DND-41 (cell line): ENCODE data around the gene MACROH2A2.

Experiments
- EZH2 ChIP-seq: IDR thresholded peaks from 3 replicates; pipeline ENCODE4 v1.6.1; 2012; ENCODE audit warnings: borderline replicate concordance, low read depth, mild to moderate bottlenecking, moderate library complexity, low read length, inconsistent platforms; ENCODE audit not compliant: severe bottlenecking
- TF ChIP-seq, protein P1 (sequence below): IDR thresholded peaks from 2 replicates; pipeline ENCODE4 v1.5.1; 2012; ENCODE audit warnings: borderline replicate concordance, low read length, moderate library complexity, mild to moderate bottlenecking; ENCODE audit not compliant: poor library complexity, severe bottlenecking; ENCODE audit errors: extremely low read depth

DNA sequence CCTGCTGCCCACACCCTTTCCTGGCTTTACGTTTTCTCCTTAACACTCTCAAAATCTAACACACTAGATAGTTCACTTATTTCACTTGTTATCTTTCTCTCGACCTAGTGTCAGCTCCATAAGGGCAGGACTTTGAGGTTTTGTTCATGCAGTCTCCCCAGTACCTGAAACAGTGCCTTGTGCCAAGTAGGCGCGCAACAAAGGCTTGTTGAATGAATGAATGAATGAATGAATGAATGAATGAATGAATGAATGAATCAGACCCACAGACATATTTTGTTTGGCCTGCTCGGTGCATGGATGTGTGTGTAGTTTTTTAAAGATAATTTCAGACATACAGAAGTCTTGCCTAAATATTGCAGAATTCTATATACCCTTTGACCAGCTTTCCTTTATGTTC lies 87.7 kb downstream of the MACROH2A2 start:
- TF ChIP-seq EZH2 = no peak
- TF ChIP-seq, protein P1, sequence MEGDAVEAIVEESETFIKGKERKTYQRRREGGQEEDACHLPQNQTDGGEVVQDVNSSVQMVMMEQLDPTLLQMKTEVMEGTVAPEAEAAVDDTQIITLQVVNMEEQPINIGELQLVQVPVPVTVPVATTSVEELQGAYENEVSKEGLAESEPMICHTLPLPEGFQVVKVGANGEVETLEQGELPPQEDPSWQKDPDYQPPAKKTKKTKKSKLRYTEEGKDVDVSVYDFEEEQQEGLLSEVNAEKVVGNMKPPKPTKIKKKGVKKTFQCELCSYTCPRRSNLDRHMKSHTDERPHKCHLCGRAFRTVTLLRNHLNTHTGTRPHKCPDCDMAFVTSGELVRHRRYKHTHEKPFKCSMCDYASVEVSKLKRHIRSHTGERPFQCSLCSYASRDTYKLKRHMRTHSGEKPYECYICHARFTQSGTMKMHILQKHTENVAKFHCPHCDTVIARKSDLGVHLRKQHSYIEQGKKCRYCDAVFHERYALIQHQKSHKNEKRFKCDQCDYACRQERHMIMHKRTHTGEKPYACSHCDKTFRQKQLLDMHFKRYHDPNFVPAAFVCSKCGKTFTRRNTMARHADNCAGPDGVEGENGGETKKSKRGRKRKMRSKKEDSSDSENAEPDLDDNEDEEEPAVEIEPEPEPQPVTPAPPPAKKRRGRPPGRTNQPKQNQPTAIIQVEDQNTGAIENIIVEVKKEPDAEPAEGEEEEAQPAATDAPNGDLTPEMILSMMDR = no peak
